Pancreas (tissue), 10 donors: ENCODE data around the gene LRRC8B. TPM values are rescaled to one million over a fixed set of nuclear protein-coding genes. Genes with fewer than 3 reads are reported as not detected.

Experiments used
- ATAC-seq, 4 donors: fragments of 200-7000 bp; cut with Tn5 transposase; one replicate each; pipeline versions ENCODE4 v1.8.0 to v1.9.1; 2020; ENCODE audit warnings: mild to moderate bottlenecking in 4 of 4, moderate library complexity in 4 of 4
- DNase-seq, 6 donors: peaks; one replicate each; pipeline ENCODE4 v3.0.0-alpha.2; 2020
- FAIRE-seq: peaks from 2 replicates; lab custom pipeline; 2012; peaks lifted over from hg19 to GRCh38; lab: Jason Lieb, UNC
- H3K27ac ChIP-seq, 4 donors: fragments of 200-600 bp; sonication (generic); 1 replicate in 3 of 4; 2 replicates in 1 of 4; pipeline versions ENCODE4 v1.5.0 to v1.8.0; 2020
- H3K27me3 ChIP-seq, 4 donors: fragments of 200-600 bp; one replicate each; pipeline ENCODE4 v1.8.0; 2021
- H3K36me3 ChIP-seq, 3 donors: fragments of 200-600 bp; sonication (generic) in 1 of 3; one replicate each; pipeline versions ENCODE4 v1.5.0 to v1.8.0; 2020 to 2021
- H3K4me1 ChIP-seq, 3 donors: fragments of 200-600 bp; one replicate each; pipeline ENCODE4 v1.8.0; 2021
- H3K4me3 ChIP-seq, 4 donors: fragments of 200-600 bp; sonication (generic) in 2 of 4; one replicate each; pipeline versions ENCODE4 v1.5.0 to v1.8.0; 2020 to 2021
- H3K9me3 ChIP-seq, 4 donors: fragments of 200-600 bp; one replicate each; pipeline ENCODE4 v1.8.0; 2021
- WGBS, 2 donors: extraction: QIAGEN DNeasy Blood & Tissue Kit; methylation state at CpG; one replicate each; pipeline ENCODE4 v1.1.7; 2013; 5-methylcytosine and 5-hydroxymethylcytosine counted together
- intact Hi-C, 3 donors: fragments of 100-400 bp; cut with DNase I; formaldehyde crosslinking; loops; one replicate each; pipeline versions ENCODE4 v1.11.1 to v1.14.2; 2022
- polyA plus RNA-seq, 2 donors: library from polyadenylated mRNA; stranded (reverse); fragments of 200-250 nt; gene quantifications; one replicate each; pipeline ENCODE4 v1.2.3, GENCODE V29; 2013
- total RNA-seq, 6 donors: library from RNA; stranded (reverse); fragmentation: NEBNext Ultra II Directional in 4 of 6; extraction: Animal tissue kit (Norgen Biotek cat#: 25700) in 4 of 6; gene quantifications; one replicate each; pipeline versions ENCODE4 v1.2.1 to v1.2.4, GENCODE V29; 2021 to 2023
- TF ChIP-seq, protein P1 (sequence below), 4 donors: fragments of 200-600 bp; sonication (generic) in 3 of 4; IDR thresholded peaks; one replicate each; pipeline versions ENCODE4 v1.5.0 to v1.8.0; 2021; ENCODE audit warnings: antibody characterized with exemption in 4 of 4
- donor health status: healthy with polysubstance abuse.
- donor health status: DM: no; HTN: no; CAD: no; lungs with moderate emphysema.
- donor health status: DM: no; HTN: no; CAD: no.
- donor health status: control.
- donor health status: control.
- donor health status: Bipolar disorder and iron deficiency.
- donor health status: DM: yes; HTN: yes; CAD: no.
- donor health status: DM: no; HTN: no; CAD: no.
- donor health status: DM: no; HTN: no; CAD: no.
- donor health status: DM: yes; HTN: yes; CAD: no.

Gene LRRC8B
- total and polyA plus RNA-seq, 8 donors = 1.7 to 14.2 (median 7.3) TPM

DNA sequence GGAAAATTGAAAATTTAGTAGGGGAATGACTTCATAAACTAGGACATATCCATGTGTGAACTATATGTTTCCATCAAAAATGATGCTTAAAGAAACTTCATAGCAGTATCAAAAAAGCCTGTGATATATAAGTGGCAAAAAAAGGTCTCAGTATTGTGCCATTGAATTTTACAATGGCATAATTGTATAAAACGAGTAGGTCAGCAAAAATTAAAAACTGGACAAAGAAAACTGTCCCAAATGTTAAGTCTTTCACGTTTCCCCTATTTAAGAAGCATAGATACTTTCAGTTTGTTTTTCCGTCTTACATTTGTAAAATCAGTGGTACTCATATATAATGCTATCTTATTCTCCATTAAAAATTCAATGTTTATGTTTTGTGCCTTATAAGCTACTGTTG, 43.2 kb downstream of the LRRC8B start:
- intact Hi-C loops = no loop called here
- Histone ChIP-seq H3K36me3 (no peaks in the 10 kb centered on the region), H3K4me1 (peaks cover 5 to 16% (median 15%) of the 10 kb centered on the region in 3 donors), H3K4me3 (no peak overlapping the region), H3K27me3 (no peaks in the 10 kb centered on the region), H3K9me3 (no peaks in the 10 kb centered on the region), H3K27ac (no peak overlapping the region)
- TF ChIP-seq, protein P1, sequence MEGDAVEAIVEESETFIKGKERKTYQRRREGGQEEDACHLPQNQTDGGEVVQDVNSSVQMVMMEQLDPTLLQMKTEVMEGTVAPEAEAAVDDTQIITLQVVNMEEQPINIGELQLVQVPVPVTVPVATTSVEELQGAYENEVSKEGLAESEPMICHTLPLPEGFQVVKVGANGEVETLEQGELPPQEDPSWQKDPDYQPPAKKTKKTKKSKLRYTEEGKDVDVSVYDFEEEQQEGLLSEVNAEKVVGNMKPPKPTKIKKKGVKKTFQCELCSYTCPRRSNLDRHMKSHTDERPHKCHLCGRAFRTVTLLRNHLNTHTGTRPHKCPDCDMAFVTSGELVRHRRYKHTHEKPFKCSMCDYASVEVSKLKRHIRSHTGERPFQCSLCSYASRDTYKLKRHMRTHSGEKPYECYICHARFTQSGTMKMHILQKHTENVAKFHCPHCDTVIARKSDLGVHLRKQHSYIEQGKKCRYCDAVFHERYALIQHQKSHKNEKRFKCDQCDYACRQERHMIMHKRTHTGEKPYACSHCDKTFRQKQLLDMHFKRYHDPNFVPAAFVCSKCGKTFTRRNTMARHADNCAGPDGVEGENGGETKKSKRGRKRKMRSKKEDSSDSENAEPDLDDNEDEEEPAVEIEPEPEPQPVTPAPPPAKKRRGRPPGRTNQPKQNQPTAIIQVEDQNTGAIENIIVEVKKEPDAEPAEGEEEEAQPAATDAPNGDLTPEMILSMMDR (IDR thresholded peaks at IDR 0.05) = no peak
- ATAC-seq (no peak), DNase-seq (no peak), FAIRE-seq (peak; percentile 5)
- 49 to 63% methylated on average over 3 of the region's 3 CpGs for WGBS, 2 donors

DNA sequence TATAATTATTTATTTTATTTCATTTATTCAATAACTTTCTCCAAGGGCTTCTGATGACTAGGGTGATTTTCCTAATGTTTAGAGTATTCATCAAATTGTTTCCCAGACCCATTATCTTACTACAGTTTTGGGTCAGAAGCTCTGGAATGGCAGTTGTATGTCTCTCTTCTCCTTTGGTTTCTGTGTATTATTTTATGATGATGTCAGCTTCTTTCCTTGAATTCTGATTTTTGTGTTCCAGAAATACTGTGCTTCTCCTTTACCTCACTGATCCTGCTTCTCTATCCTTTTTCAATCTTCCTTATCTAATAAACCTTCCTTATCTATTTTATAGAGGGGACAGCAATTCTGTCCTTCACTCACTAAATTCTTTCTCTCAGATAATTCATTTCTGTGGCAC, 48.8 kb downstream of the LRRC8B start:
- DNase-seq = no peak
- H3K9me3 ChIP-seq = no peaks in the 10 kb centered on the region
- no peak for ATAC-seq
- H3K27me3 ChIP-seq = no peaks in the 10 kb centered on the region
- no peak for FAIRE-seq
- H3K4me3 ChIP-seq = no peak overlapping the region
- intact Hi-C loops = no loop called here
- no peaks in the 10 kb centered on the region for H3K36me3 ChIP-seq
- no peak overlapping the region for H3K27ac ChIP-seq
- TF ChIP-seq, protein P1 (IDR thresholded peaks at IDR 0.05) = no peak
- H3K4me1 ChIP-seq = peaks cover 1 to 3% (median 3%) of the 10 kb centered on the region in 3 donors

DNA sequence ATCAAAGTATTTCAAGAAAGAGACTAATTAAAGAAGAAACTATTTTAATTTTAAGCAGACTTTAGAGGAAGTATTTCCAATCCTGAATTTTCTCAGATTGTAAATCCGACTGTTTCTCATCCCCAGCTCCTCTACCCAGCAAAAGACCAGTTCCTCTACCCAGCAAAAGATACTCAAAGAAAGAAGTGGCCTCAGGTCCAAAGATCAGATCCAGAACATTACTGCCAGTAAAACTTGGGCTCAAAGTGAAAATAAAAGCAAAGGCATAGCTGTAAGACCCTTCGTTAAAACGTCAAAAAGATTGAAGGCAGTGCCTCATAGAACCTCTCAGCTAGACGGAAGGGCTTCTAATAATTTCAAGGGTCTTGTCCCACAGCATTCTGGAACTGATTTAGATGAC, 50.0 kb downstream of the LRRC8B start:
- Histone ChIP-seq H3K27me3 (no peaks in the 10 kb centered on the region), H3K27ac (no peak overlapping the region), H3K4me1 (peaks cover 9 to 15% (median 12%) of the 10 kb centered on the region in 3 donors), H3K4me3 (no peak overlapping the region), H3K9me3 (no peaks in the 10 kb centered on the region), H3K36me3 (no peaks in the 10 kb centered on the region)
- TF ChIP-seq, protein P1 (IDR thresholded peaks at IDR 0.05) = no peak
- ATAC-seq (no peak), DNase-seq (no peak), FAIRE-seq (no peak)
- 83 to 85% methylated on average over 4 of the region's 4 CpGs for WGBS, 2 donors
- intact Hi-C loops = no loop called here

DNA sequence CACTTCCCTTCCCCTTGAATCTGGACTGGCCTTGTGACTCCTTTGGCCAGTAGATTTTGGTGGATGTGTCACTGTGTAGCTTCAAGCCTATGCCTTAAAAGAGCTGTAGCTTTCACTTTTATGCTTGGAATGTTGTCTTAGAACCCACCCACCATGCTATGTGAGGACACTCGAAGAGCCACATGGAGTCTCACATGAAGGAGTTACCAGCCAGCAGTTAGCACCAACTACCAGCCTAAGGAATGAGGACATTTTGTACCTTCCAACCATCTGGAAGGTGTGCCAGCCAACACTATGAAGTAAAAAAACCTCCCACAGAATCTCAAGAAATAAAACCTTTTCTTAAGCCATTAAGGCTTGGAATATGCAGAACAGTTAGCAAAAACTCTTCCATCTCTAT, 50.6 kb downstream of the LRRC8B start:
- Histone ChIP-seq H3K36me3 (no peaks in the 10 kb centered on the region), H3K27me3 (no peaks in the 10 kb centered on the region), H3K9me3 (no peaks in the 10 kb centered on the region), H3K4me3 (no peak overlapping the region), H3K4me1 (peaks cover 12 to 15% (median 12%) of the 10 kb centered on the region in 3 donors), H3K27ac (no peak overlapping the region)
- intact Hi-C loops = no loop called here
- 93 to 100% methylated on average over 1 of the region's 1 CpG for WGBS, 2 donors
- DNase-seq = no peak
- no peak for ATAC-seq
- no peak for FAIRE-seq
- TF ChIP-seq, protein P1 (IDR thresholded peaks at IDR 0.05) = no peak

DNA sequence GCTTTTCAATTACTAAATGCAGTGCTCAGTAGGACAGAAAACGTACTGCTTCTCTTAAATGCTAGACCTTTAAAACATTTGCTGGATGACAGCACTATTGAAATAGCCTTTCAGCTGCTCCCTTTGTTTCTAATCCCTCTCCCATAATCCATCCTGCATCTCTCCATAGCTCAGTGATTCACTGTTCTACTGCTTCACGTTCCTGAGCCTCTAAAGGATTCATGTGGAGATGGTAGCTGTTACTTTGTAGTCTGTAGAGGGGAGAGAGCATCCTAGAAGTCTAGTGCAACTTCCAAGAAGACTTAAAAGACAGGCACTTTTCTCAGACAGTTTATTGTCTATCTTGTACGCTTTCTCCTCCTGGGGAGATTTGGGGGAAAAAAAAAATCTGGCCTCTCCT, 51.4 kb downstream of the LRRC8B start:
- Histone ChIP-seq H3K27ac (no peak overlapping the region), H3K27me3 (no peaks in the 10 kb centered on the region), H3K9me3 (no peaks in the 10 kb centered on the region), H3K36me3 (no peaks in the 10 kb centered on the region), H3K4me1 (peaks cover 16 to 21% (median 17%) of the 10 kb centered on the region in 3 donors), H3K4me3 (no peak overlapping the region)
- ATAC-seq (no peak), FAIRE-seq (no peak), DNase-seq (no peak)
- WGBS, 2 donors = 87 to 89% methylated on average over 3 of the region's 3 CpGs
- TF ChIP-seq, protein P1 (IDR thresholded peaks at IDR 0.05) = no peak
- intact Hi-C loops = no loop called here
